HL-60 (cell line): ENCODE results near the gene BHLHA9.

ENCODE experiments used
- CTCF ChIP-seq: IDR thresholded peaks from one replicate; pipeline ENCODE4 v1.5.1; 2011; ENCODE audit warnings: low read length, control low read depth, inconsistent platforms; ENCODE audit not compliant: insufficient read depth
- POLR2AphosphoS5 ChIP-seq: IDR thresholded peaks from 2 replicates; pipeline ENCODE4 v1.6.1; 2012; ENCODE audit warnings: low read depth
- REST ChIP-seq: IDR thresholded peaks from 2 replicates; pipeline ENCODE4 v1.6.1; 2012; ENCODE audit warnings: low read depth; ENCODE audit not compliant: insufficient replicate concordance

DNA sequence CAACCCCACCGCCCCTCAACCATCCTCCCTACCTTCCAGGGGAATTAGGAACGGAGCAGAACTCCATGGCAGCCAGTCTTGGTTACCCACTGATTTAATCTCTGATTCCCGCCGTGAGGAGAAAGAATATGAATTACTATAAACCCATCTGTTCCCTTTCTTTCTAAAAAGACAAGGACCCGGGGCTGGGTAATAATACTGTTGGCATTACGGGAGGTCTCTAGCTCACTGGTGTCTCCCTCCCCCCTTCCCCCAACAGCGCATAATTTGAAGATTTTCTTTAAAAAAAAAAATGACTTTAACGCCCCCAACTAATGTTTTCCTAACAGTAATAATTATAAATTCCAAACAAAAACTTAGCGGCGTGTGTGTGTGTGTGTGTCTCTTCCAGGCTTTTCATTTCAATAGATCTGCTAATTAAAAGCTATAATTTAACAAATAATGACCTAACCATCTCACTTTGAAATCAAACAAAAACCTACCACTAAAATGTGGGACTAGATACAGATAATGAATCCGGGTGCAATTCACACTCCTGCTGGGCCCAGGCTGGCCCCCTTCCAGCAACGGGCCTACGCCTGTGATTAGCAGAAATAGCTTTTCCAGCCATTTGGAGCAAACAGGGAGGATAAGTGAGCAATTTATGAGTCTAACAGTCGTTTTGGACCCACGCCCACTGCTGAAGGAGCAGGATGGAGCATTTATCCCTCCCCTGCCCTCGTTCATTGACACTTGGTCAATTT is 18.2 kb upstream of the BHLHA9 start:
- TF ChIP-seq CTCF (no peak), POLR2AphosphoS5 (no peak), REST (no peak)
